ENCODE measurements around the gene XRRA1. TPM values are rescaled to one million over a fixed set of nuclear protein-coding genes. Genes with fewer than 3 reads are reported as not detected.

The XRRA1 gene
- total RNA-seq, 1 donor from 2014 or later = 50.5 TPM

GRCh38 chr11:74877132-74877531, 71.8 kb downstream of the XRRA1 start:
- CTCF ChIA-PET = no interaction called here
- no peak overlapping the region for H3K27ac Mint-ChIP-seq
- H3K4me3 Mint-ChIP-seq = no peak overlapping the region
- POLR2A ChIA-PET = no interaction called here
- no peaks in the 10 kb centered on the region for H3K4me1 Mint-ChIP-seq
- intact Hi-C loops (cut with micrococcal nuclease) = no loop called here
- H3K27me3 Mint-ChIP-seq = no peaks in the 10 kb centered on the region
- TF ChIP-seq, protein P1, sequence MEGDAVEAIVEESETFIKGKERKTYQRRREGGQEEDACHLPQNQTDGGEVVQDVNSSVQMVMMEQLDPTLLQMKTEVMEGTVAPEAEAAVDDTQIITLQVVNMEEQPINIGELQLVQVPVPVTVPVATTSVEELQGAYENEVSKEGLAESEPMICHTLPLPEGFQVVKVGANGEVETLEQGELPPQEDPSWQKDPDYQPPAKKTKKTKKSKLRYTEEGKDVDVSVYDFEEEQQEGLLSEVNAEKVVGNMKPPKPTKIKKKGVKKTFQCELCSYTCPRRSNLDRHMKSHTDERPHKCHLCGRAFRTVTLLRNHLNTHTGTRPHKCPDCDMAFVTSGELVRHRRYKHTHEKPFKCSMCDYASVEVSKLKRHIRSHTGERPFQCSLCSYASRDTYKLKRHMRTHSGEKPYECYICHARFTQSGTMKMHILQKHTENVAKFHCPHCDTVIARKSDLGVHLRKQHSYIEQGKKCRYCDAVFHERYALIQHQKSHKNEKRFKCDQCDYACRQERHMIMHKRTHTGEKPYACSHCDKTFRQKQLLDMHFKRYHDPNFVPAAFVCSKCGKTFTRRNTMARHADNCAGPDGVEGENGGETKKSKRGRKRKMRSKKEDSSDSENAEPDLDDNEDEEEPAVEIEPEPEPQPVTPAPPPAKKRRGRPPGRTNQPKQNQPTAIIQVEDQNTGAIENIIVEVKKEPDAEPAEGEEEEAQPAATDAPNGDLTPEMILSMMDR (IDR thresholded peaks at IDR 0.05) = no peak
- H3K36me3 Mint-ChIP-seq (ENCODE audit: low read depth) = peaks cover 48% of the 10 kb centered on the region
- no peak for DNase-seq
- peaks cover 22% of the 10 kb centered on the region for H3K9me3 Mint-ChIP-seq
- ATAC-seq (ENCODE audit: low read depth) = no peak

DNA sequence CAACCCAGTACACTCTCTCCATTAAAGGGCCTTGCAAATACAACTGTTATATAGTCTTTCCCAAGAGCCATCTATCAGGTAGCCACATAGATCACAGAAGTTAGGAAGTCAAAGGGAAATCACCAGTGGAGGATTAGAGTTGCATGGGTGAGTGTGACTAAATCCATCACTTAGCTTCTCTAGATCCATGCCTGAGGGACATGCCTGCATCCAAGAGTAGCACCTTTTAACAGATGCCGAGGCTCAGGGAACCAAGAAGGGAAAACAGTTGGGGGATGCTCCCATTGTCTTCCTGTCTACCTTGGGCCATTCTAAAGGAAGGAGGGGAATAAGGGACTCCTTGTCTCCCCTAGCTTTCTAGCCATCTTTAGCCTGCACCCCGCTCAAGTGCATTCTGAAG, 77.9 kb downstream of the XRRA1 start:
- H3K9me3 Mint-ChIP-seq = peaks cover 66% of the 10 kb centered on the region
- TF ChIP-seq, protein P1 (IDR thresholded peaks at IDR 0.05) = no peak
- no peak for DNase-seq
- no peaks in the 10 kb centered on the region for H3K27me3 Mint-ChIP-seq
- intact Hi-C loops (cut with micrococcal nuclease) = no loop called here
- ChIA-PET CTCF (interaction anchor here (0.6 to 2.0 kb wide), 2 partner anchors 169 to 398 kb away, joined by 3 to 7 read pairs; no protein-coding TSS in a partner anchor), POLR2A (no interaction called here)
- peaks cover 94% of the 10 kb centered on the region for H3K36me3 Mint-ChIP-seq (ENCODE audit: low read depth)
- H3K4me3 Mint-ChIP-seq = no peak overlapping the region
- H3K4me1 Mint-ChIP-seq = no peaks in the 10 kb centered on the region
- H3K27ac Mint-ChIP-seq = no peak overlapping the region
- no peak for ATAC-seq (ENCODE audit: low read depth)

DNA sequence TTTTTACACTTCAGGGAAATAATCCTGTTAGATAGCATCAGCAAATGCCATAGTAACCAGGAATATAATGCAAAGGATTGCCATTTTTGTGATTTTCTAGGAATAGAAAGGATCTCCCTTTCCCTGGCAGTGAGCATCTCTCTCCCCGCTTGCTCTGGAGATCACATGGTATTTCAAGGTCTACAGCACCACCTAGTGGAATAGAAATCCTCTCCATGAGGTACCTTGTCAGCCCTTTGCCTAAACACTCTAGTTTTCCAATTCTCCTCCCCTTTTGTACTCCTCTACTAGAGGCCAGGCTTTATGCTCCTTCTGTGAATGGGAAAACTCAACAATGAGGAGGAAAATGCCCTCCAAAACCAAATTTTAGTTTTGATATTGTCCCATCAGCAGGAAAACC, 78.4 kb downstream of the XRRA1 start:
- Mint-ChIP-seq H3K27me3 (no peaks in the 10 kb centered on the region), H3K27ac (no peak overlapping the region), H3K9me3 (peaks cover 66% of the 10 kb centered on the region), H3K4me3 (no peak overlapping the region), H3K36me3 (ENCODE audit: low read depth) (peaks cover 94% of the 10 kb centered on the region), H3K4me1 (no peaks in the 10 kb centered on the region)
- ATAC-seq (ENCODE audit: low read depth) (no peak), DNase-seq (no peak)
- ChIA-PET CTCF (interaction anchor here (2.0 kb wide), 1 partner anchor 169 kb away, joined by 7 read pairs; no protein-coding TSS in a partner anchor), POLR2A (no interaction called here)
- TF ChIP-seq, protein P1 (IDR thresholded peaks at IDR 0.05) = no peak
- intact Hi-C loops (cut with micrococcal nuclease) = loop anchor here (1.0 kb wide), 1 partner anchor 168 kb away; no protein-coding TSS in a partner anchor

- ChIA-PET CTCF (no interaction called here), POLR2A (interaction anchor here (0.7 kb wide), 1 partner anchor 13 kb away, joined by 3 read pairs; no protein-coding TSS in a partner anchor)
- intact Hi-C loops (cut with micrococcal nuclease) = no loop called here
- H3K27me3 Mint-ChIP-seq = no peaks in the 10 kb centered on the region
- H3K4me1 Mint-ChIP-seq = no peaks in the 10 kb centered on the region
- H3K36me3 Mint-ChIP-seq (ENCODE audit: low read depth) = peaks cover 98% of the 10 kb centered on the region
- H3K9me3 Mint-ChIP-seq = peaks cover 54% of the 10 kb centered on the region
- TF ChIP-seq, protein P1 (IDR thresholded peaks at IDR 0.05) = no peak
- no peak for DNase-seq
- no peak for ATAC-seq (ENCODE audit: low read depth)
- H3K27ac Mint-ChIP-seq = no peak overlapping the region
- no peak overlapping the region for H3K4me3 Mint-ChIP-seq
Measured at GRCh38 chr11:74866557-74866956, 82.3 kb downstream of the XRRA1 start.

DNA sequence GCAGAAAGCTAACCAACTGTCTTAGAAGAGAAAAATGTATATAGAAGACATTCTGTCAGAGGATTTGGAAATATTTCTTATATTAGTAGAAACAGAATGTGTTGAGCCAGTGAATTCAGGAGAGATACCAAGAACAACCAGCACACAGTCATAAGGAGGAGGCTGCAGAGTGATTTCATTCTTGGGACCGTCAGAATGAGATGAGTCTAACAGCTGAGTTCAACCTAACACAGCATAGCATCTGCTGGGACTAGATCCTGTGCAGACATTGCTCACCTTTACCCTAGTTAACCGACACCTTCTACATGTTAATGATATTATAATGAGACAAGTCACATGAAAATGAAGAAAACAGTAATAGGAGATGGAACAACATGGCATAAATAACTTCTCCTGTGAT, 85.5 kb downstream of the XRRA1 start:
- ChIA-PET CTCF (no interaction called here), POLR2A (no interaction called here)
- intact Hi-C loops (cut with micrococcal nuclease) = no loop called here
- H3K36me3 Mint-ChIP-seq (ENCODE audit: low read depth) = peaks cover 96% of the 10 kb centered on the region
- no peak overlapping the region for H3K27ac Mint-ChIP-seq
- no peaks in the 10 kb centered on the region for H3K27me3 Mint-ChIP-seq
- H3K4me1 Mint-ChIP-seq = no peaks in the 10 kb centered on the region
- TF ChIP-seq, protein P1 (IDR thresholded peaks at IDR 0.05) = no peak
- H3K4me3 Mint-ChIP-seq = no peak overlapping the region
- ATAC-seq (ENCODE audit: low read depth) (no peak), DNase-seq (no peak)
- peaks cover 37% of the 10 kb centered on the region for H3K9me3 Mint-ChIP-seq

All from activated B cell treated with CpG ODN at 0.5 μM for 24 hours (primary cell).